ENCODE measurements around the gene SDR42E1.

The SDR42E1 gene

GRCh38 chr16:82049484-82049883 lies 38.2 kb upstream of the SDR42E1 start:
- no peak overlapping the region for H3K27ac ChIP-seq (ENCODE audit: low read length)
- H3K27me3 ChIP-seq (replicated peaks; ENCODE audit: insufficient read depth, low read length), result no peaks in the 10 kb centered on the region
- no peaks in the 10 kb centered on the region for H3K9me2 ChIP-seq (replicated peaks; ENCODE audit: insufficient read depth, low read length)
- no peak for TF ChIP-seq EZH2 (optimal IDR thresholded peaks at IDR 0.05; ENCODE audit: low read depth, low read length)
- TF ChIP-seq EZH2phosphoT487 (IDR thresholded peaks at IDR 0.05; ENCODE audit: low read length), result no peak
- TF ChIP-seq, protein P1, sequence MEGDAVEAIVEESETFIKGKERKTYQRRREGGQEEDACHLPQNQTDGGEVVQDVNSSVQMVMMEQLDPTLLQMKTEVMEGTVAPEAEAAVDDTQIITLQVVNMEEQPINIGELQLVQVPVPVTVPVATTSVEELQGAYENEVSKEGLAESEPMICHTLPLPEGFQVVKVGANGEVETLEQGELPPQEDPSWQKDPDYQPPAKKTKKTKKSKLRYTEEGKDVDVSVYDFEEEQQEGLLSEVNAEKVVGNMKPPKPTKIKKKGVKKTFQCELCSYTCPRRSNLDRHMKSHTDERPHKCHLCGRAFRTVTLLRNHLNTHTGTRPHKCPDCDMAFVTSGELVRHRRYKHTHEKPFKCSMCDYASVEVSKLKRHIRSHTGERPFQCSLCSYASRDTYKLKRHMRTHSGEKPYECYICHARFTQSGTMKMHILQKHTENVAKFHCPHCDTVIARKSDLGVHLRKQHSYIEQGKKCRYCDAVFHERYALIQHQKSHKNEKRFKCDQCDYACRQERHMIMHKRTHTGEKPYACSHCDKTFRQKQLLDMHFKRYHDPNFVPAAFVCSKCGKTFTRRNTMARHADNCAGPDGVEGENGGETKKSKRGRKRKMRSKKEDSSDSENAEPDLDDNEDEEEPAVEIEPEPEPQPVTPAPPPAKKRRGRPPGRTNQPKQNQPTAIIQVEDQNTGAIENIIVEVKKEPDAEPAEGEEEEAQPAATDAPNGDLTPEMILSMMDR (IDR thresholded peaks at IDR 0.05; ENCODE audit: low read length), result no peak
- no peak overlapping the region for H3K9ac ChIP-seq (ENCODE audit: low read length)
- no peak overlapping the region for H3K4me3 ChIP-seq (ENCODE audit: low read length)
- no peaks in the 10 kb centered on the region for H3F3A ChIP-seq (ENCODE audit: insufficient read depth, low read length)
- H3K79me2 ChIP-seq (ENCODE audit: low read length), result no peaks in the 10 kb centered on the region
- H2AFZ ChIP-seq (ENCODE audit: low read length), result no peak overlapping the region
- DNase-seq, result no peak
- no peak overlapping the region for H3K4me2 ChIP-seq (ENCODE audit: low read depth, low read length)
- H3K4me1 ChIP-seq (ENCODE audit: low read length), result no peaks in the 10 kb centered on the region
- no peaks in the 10 kb centered on the region for H3K9me3 ChIP-seq (replicated peaks; ENCODE audit: insufficient read depth, low read length)
- H3K36me3 ChIP-seq (replicated peaks; ENCODE audit: insufficient read depth, low read length), result no peaks in the 10 kb centered on the region
- no peaks in the 10 kb centered on the region for H4K20me1 ChIP-seq (ENCODE audit: insufficient read depth, low read length)

- no peaks in the 10 kb centered on the region for H3K9me3 ChIP-seq (replicated peaks; ENCODE audit: insufficient read depth, low read length)
- no peak overlapping the region for H3K9ac ChIP-seq (ENCODE audit: low read length)
- no peaks in the 10 kb centered on the region for H3K27me3 ChIP-seq (replicated peaks; ENCODE audit: insufficient read depth, low read length)
- H3K79me2 ChIP-seq (ENCODE audit: low read length), result no peaks in the 10 kb centered on the region
- no peaks in the 10 kb centered on the region for H4K20me1 ChIP-seq (ENCODE audit: insufficient read depth, low read length)
- no peak overlapping the region for H2AFZ ChIP-seq (ENCODE audit: low read length)
- no peaks in the 10 kb centered on the region for H3K9me2 ChIP-seq (replicated peaks; ENCODE audit: insufficient read depth, low read length)
- DNase-seq, result no peak
- no peaks in the 10 kb centered on the region for H3K4me1 ChIP-seq (ENCODE audit: low read length)
- H3F3A ChIP-seq (ENCODE audit: insufficient read depth, low read length), result no peaks in the 10 kb centered on the region
- no peak overlapping the region for H3K4me3 ChIP-seq (ENCODE audit: low read length)
- TF ChIP-seq EZH2 (optimal IDR thresholded peaks at IDR 0.05; ENCODE audit: low read depth, low read length) (no peak), EZH2phosphoT487 (IDR thresholded peaks at IDR 0.05; ENCODE audit: low read length) (no peak)
- TF ChIP-seq, protein P1 (IDR thresholded peaks at IDR 0.05; ENCODE audit: low read length), result no peak
- no peaks in the 10 kb centered on the region for H3K36me3 ChIP-seq (replicated peaks; ENCODE audit: insufficient read depth, low read length)
- H3K27ac ChIP-seq (ENCODE audit: low read length), result no peak overlapping the region
- no peak overlapping the region for H3K4me2 ChIP-seq (ENCODE audit: low read depth, low read length)
Measured at GRCh38 chr16:82047787-82048186, 36.5 kb upstream of the SDR42E1 start.

- Histone ChIP-seq H3K9me2 (replicated peaks; ENCODE audit: insufficient read depth, low read length) (no peaks in the 10 kb centered on the region), H3K27ac (ENCODE audit: low read length) (no peak overlapping the region), H4K20me1 (ENCODE audit: insufficient read depth, low read length) (no peaks in the 10 kb centered on the region), H3K4me3 (ENCODE audit: low read length) (no peak overlapping the region), H3K36me3 (replicated peaks; ENCODE audit: insufficient read depth, low read length) (no peaks in the 10 kb centered on the region), H3K9me3 (replicated peaks; ENCODE audit: insufficient read depth, low read length) (no peaks in the 10 kb centered on the region), H2AFZ (ENCODE audit: low read length) (no peak overlapping the region), H3K9ac (ENCODE audit: low read length) (no peak overlapping the region), H3K4me2 (ENCODE audit: low read depth, low read length) (no peak overlapping the region), H3K4me1 (ENCODE audit: low read length) (no peaks in the 10 kb centered on the region), H3K79me2 (ENCODE audit: low read length) (no peaks in the 10 kb centered on the region), H3K27me3 (replicated peaks; ENCODE audit: insufficient read depth, low read length) (no peaks in the 10 kb centered on the region), H3F3A (ENCODE audit: insufficient read depth, low read length) (no peaks in the 10 kb centered on the region)
- TF ChIP-seq, protein P1 (IDR thresholded peaks at IDR 0.05; ENCODE audit: low read length), result no peak
- TF ChIP-seq EZH2phosphoT487 (IDR thresholded peaks at IDR 0.05; ENCODE audit: low read length), result no peak
- no peak for TF ChIP-seq EZH2 (optimal IDR thresholded peaks at IDR 0.05; ENCODE audit: low read depth, low read length)
- DNase-seq, result no peak
Measured at GRCh38 chr16:82047374-82047773, 36.1 kb upstream of the SDR42E1 start.
